HG03432 (cell line): ENCODE results near the gene NMNAT3.

Experiments used
- ATAC-seq: cut with Tn5 transposase; IDR thresholded peaks from one replicate; pipeline ENCODE4 v1.9.1; 2021; ENCODE audit warnings: mild to moderate bottlenecking, moderate library complexity; ENCODE audit not compliant: unreplicated experiment

Gene NMNAT3

GRCh38 chr3:139677388-139678155, at the start of gene NMNAT3:
TSS of gene NMNAT3 (minus strand) at chr3:139677972. CDS start at chr3:139627724, 50,248 bp downstream.
- peak; percentile 96 for ATAC-seq

- ATAC-seq, result no peak
Observed at GRCh38 chr3:139721370-139721769, 43.6 kb upstream of the NMNAT3 start.

- ATAC-seq, result no peak
Observed at GRCh38 chr3:139718415-139718814, 40.6 kb upstream of the NMNAT3 start.

GRCh38 chr3:139716908-139717485, 39.2 kb upstream of the NMNAT3 start:
- ATAC-seq, result no peak

GRCh38 chr3:139715743-139716360, 38.1 kb upstream of the NMNAT3 start:
- no peak for ATAC-seq

GRCh38 chr3:139715166-139715565, 37.4 kb upstream of the NMNAT3 start:
- no peak for ATAC-seq

GRCh38 chr3:139710212-139710611, 32.4 kb upstream of the NMNAT3 start:
- no peak for ATAC-seq

- ATAC-seq, result no peak
Observed at GRCh38 chr3:139705631-139706030, 27.9 kb upstream of the NMNAT3 start.

- no peak for ATAC-seq
Observed at GRCh38 chr3:139696314-139696604, 18.5 kb upstream of the NMNAT3 start.

- ATAC-seq, result no peak
Observed at GRCh38 chr3:139695426-139696313, 17.9 kb upstream of the NMNAT3 start.

- ATAC-seq, result no peak
Observed at GRCh38 chr3:139695007-139695406, 17.2 kb upstream of the NMNAT3 start.

- ATAC-seq, result no peak
Observed at GRCh38 chr3:139694542-139694941, 16.8 kb upstream of the NMNAT3 start.

- ATAC-seq, result no peak
Observed at GRCh38 chr3:139691619-139692018, 13.8 kb upstream of the NMNAT3 start.

- no peak for ATAC-seq
Observed at GRCh38 chr3:139689708-139690228, 12.0 kb upstream of the NMNAT3 start.

- no peak for ATAC-seq
Observed at GRCh38 chr3:139689122-139689521, 11.3 kb upstream of the NMNAT3 start.

GRCh38 chr3:139687431-139687830, 9.7 kb upstream of the NMNAT3 start:
- no peak for ATAC-seq

GRCh38 chr3:139686624-139687023, 8.9 kb upstream of the NMNAT3 start:
- ATAC-seq, result no peak

- no peak for ATAC-seq
Observed at GRCh38 chr3:139686206-139686605, 8.4 kb upstream of the NMNAT3 start.

GRCh38 chr3:139679220-139679775, 1.5 kb upstream of the NMNAT3 start:
- no peak for ATAC-seq

- peak; percentile 9 for ATAC-seq
Observed at GRCh38 chr3:139676632-139677387, 962 bp downstream of the NMNAT3 start.
